K562 (cell line): ENCODE data around the gene N4BP2L1. TPM values are rescaled to one million over a fixed set of nuclear protein-coding genes. Genes with fewer than 3 reads are reported as not detected.

Experiments used
- KLF16 ChIP-seq: IDR thresholded peaks from 2 replicates; pipeline ENCODE4 v1.6.1; 2016; ENCODE audit warnings: antibody characterized with exemption
- MGA ChIP-seq: fragments of 450-650 bp; IDR thresholded peaks from 2 replicates; pipeline ENCODE4 v1.6.1; 2016; ENCODE audit warnings: mild to moderate bottlenecking, moderate library complexity
- RBFOX2 ChIP-seq: fragments of 200-400 bp; formaldehyde crosslinking; IDR thresholded peaks from 2 replicates; pipeline ENCODE4 v1.6.1; 2017; ENCODE audit warnings: low read depth, mild to moderate bottlenecking, low read length, moderate library complexity
- SIN3A ChIP-seq, 2 experiments: fragments of 150-350 bp in 1 of 2; IDR thresholded peaks; 2 replicates each; pipeline ENCODE4 v1.6.1; 2011 to 2016; ENCODE audit warnings: borderline replicate concordance in 2 of 2, low read depth in 2 of 2, low read length in 2 of 2, mild to moderate bottlenecking in 2 of 2, moderate library complexity in 2 of 2; ENCODE audit not compliant: control insufficient read depth in 1 of 2
- SMAD3 ChIP-seq: fragments of 450-650 bp; formaldehyde crosslinking; conservative IDR thresholded peaks from 2 replicates; pipeline ENCODE4 v1.4.0; 2020; ENCODE audit warnings: mild to moderate bottlenecking
- ZNF79 ChIP-seq: fragments of 250-450 bp; sonication (Bioruptor Pico); IDR thresholded peaks from 2 replicates; pipeline ENCODE4 v1.4.0; 2020; ENCODE audit warnings: low read depth, mild to moderate bottlenecking, moderate library complexity
- polyA plus RNA-seq, 8 experiments: library from polyadenylated mRNA; depleted of rRNA in 4 of 8; stranded (reverse) in 5 of 8; unstranded in 3 of 8; fragments of >200 nt; fragmentation: Nextera tagmentation in 2 of 8; fragmentation: Illumina TruSeq in 1 of 8; extraction: Ambion mirVana in 2 of 8; extraction: Trizol in 1 of 8; gene quantifications; 2 replicates each; pipeline versions ENCODE4 v1.2.1 to v1.2.3, GENCODE V29; 2011 to 2014; ENCODE audit warnings: inconsistent platforms in 1 of 8, missing spikeins in 1 of 8
- total RNA-seq, 7 experiments: library from RNA; depleted of rRNA in 6 of 7; stranded (reverse); fragments of >200 nt in 6 of 7; fragmentation: Illumina TruSeq in 2 of 7; extraction: Trizol in 2 of 7; gene quantifications; 2 replicates each; pipeline versions ENCODE4 v1.2.1 to v1.2.3, GENCODE V29; 2011 to 2021; ENCODE audit warnings: low replicate concordance in 1 of 7
- TF ChIP-seq, protein P1 (sequence below): fragments of 200-800 bp; sonication (Bioruptor generic); IDR thresholded peaks from 2 replicates; pipeline ENCODE4 v1.6.1; 2016; ENCODE audit warnings: missing genetic modification characterization, missing compliant biosample characterization
- TF ChIP-seq, protein P2 (sequence below): fragments of 450-650 bp; IDR thresholded peaks from 2 replicates; pipeline ENCODE4 v1.6.1; 2014; ENCODE audit warnings: low read depth, mild to moderate bottlenecking, moderate library complexity, borderline replicate concordance

The N4BP2L1 gene
- total and polyA plus RNA-seq, 9 of the 15 experiments (the other 6 are each of a cell fraction or from before 2014, with no cell fraction given): 0.06 to 0.33 (median 0.15) TPM; not detected in 1

GRCh38 chr13:32474999-32475792 lies 47.3 kb upstream of the N4BP2L1 start (continued):
- TF ChIP-seq MGA (peak; percentile 58), KLF16 (no peak), ZNF79 (CRISPR knock-in tag) (no peak), SMAD3 (CRISPR knock-in tag) (no peak), SIN3A (IDR thresholded peaks at IDR 0.05; ENCODE audit: borderline replicate concordance in 2 of 2, control insufficient read depth in 1 of 2, low read depth in 2 of 2, low read length in 2 of 2) (no peak), RBFOX2 (no peak)
- TF ChIP-seq, protein P1, sequence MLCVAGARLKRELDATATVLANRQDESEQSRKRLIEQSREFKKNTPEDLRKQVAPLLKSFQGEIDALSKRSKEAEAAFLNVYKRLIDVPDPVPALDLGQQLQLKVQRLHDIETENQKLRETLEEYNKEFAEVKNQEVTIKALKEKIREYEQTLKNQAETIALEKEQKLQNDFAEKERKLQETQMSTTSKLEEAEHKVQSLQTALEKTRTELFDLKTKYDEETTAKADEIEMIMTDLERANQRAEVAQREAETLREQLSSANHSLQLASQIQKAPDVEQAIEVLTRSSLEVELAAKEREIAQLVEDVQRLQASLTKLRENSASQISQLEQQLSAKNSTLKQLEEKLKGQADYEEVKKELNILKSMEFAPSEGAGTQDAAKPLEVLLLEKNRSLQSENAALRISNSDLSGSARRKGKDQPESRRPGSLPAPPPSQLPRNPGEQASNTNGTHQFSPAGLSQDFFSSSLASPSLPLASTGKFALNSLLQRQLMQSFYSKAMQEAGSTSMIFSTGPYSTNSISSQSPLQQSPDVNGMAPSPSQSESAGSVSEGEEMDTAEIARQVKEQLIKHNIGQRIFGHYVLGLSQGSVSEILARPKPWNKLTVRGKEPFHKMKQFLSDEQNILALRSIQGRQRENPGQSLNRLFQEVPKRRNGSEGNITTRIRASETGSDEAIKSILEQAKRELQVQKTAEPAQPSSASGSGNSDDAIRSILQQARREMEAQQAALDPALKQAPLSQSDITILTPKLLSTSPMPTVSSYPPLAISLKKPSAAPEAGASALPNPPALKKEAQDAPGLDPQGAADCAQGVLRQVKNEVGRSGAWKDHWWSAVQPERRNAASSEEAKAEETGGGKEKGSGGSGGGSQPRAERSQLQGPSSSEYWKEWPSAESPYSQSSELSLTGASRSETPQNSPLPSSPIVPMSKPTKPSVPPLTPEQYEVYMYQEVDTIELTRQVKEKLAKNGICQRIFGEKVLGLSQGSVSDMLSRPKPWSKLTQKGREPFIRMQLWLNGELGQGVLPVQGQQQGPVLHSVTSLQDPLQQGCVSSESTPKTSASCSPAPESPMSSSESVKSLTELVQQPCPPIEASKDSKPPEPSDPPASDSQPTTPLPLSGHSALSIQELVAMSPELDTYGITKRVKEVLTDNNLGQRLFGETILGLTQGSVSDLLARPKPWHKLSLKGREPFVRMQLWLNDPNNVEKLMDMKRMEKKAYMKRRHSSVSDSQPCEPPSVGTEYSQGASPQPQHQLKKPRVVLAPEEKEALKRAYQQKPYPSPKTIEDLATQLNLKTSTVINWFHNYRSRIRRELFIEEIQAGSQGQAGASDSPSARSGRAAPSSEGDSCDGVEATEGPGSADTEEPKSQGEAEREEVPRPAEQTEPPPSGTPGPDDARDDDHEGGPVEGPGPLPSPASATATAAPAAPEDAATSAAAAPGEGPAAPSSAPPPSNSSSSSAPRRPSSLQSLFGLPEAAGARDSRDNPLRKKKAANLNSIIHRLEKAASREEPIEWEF: no peak
- TF ChIP-seq, protein P2, sequence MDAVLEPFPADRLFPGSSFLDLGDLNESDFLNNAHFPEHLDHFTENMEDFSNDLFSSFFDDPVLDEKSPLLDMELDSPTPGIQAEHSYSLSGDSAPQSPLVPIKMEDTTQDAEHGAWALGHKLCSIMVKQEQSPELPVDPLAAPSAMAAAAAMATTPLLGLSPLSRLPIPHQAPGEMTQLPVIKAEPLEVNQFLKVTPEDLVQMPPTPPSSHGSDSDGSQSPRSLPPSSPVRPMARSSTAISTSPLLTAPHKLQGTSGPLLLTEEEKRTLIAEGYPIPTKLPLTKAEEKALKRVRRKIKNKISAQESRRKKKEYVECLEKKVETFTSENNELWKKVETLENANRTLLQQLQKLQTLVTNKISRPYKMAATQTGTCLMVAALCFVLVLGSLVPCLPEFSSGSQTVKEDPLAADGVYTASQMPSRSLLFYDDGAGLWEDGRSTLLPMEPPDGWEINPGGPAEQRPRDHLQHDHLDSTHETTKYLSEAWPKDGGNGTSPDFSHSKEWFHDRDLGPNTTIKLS: peak; percentile 95
